H1 (cell line): Measurements from ENCODE around the gene MRI1. TPM values are rescaled to one million over a fixed set of nuclear protein-coding genes. Genes with fewer than 3 reads are reported as not detected.

Source experiments
- BRCA1 ChIP-seq: IDR thresholded peaks from 2 replicates; pipeline ENCODE4 v1.6.1; 2012; ENCODE audit warnings: low read depth, low read length, improper control_type of control experiment
- polyA plus RNA-seq, 7 experiments: library from polyadenylated mRNA; depleted of rRNA in 3 of 7; stranded (reverse) in 5 of 7; unstranded in 2 of 7; fragments of >200 nt in 5 of 7; fragments of 200-250 nt in 2 of 7; gene quantifications; 1 replicate in 5 of 7; 2 replicates in 1 of 7; 4 replicates in 1 of 7; pipeline versions ENCODE4 v1.2.1 to v1.2.3, GENCODE V29; 2011 to 2013; ENCODE audit warnings: missing spikeins in 2 of 7, mixed read lengths in 2 of 7
- total RNA-seq: library from RNA; stranded (reverse); fragmentation: NEBNext Ultra II Directional; extraction: Animal tissue kit (Norgen Biotek cat#: 25700); gene quantifications from 2 replicates; pipeline ENCODE4 v1.2.1, GENCODE V29; 2021
- TF ChIP-seq, protein P1 (sequence below): fragments of 300-600 bp; sonication (generic); IDR thresholded peaks from 2 replicates; pipeline ENCODE4 v1.7.1; 2012; ENCODE audit warnings: low read length, moderate library complexity, mild to moderate bottlenecking, inconsistent platforms; ENCODE audit not compliant: insufficient replicate concordance

Gene MRI1
- total and polyA plus RNA-seq, 2 of the 8 experiments (the other 6 are each of a cell fraction or from before 2014, with no cell fraction given): 24.5 to 29.5 TPM

DNA sequence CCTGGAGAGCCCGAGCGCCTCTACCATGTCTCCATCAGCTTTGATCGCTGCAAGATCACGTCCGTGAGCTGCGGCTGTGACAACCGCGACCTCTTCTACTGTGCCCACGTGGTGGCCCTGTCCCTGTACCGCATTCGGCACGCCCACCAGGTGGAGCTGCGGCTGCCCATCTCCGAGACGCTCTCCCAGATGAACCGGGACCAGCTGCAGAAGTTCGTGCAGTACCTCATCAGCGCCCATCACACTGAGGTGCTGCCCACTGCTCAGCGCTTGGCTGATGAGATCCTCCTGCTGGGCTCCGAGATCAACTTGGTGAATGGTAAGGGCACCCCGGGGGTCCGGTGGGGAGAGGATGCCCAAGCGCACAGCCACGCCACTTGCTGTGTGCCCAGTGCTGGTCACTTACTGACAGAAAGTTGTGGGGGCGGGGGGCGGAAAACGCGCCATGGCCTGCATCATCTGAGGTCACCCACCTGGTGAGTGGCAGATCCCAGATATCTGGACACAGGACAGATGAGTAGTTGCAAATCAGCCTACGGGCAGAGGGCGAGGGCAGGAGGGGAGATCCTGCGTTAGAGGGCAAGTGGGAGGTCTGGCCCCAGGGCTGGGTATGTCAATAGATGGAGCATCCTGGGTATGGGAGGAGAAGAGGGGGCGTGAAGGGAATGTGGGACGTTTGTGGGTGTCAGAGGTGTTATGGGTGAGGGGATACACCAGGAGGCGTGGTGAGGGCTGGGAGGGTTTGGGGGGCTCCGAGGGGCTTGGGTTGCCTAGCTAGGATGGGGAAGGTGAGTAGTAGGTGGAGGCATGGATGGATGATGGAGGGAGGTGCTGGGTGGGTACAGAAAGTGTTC lies 40.7 kb downstream of the MRI1 start (continued):
- TF ChIP-seq, protein P1, sequence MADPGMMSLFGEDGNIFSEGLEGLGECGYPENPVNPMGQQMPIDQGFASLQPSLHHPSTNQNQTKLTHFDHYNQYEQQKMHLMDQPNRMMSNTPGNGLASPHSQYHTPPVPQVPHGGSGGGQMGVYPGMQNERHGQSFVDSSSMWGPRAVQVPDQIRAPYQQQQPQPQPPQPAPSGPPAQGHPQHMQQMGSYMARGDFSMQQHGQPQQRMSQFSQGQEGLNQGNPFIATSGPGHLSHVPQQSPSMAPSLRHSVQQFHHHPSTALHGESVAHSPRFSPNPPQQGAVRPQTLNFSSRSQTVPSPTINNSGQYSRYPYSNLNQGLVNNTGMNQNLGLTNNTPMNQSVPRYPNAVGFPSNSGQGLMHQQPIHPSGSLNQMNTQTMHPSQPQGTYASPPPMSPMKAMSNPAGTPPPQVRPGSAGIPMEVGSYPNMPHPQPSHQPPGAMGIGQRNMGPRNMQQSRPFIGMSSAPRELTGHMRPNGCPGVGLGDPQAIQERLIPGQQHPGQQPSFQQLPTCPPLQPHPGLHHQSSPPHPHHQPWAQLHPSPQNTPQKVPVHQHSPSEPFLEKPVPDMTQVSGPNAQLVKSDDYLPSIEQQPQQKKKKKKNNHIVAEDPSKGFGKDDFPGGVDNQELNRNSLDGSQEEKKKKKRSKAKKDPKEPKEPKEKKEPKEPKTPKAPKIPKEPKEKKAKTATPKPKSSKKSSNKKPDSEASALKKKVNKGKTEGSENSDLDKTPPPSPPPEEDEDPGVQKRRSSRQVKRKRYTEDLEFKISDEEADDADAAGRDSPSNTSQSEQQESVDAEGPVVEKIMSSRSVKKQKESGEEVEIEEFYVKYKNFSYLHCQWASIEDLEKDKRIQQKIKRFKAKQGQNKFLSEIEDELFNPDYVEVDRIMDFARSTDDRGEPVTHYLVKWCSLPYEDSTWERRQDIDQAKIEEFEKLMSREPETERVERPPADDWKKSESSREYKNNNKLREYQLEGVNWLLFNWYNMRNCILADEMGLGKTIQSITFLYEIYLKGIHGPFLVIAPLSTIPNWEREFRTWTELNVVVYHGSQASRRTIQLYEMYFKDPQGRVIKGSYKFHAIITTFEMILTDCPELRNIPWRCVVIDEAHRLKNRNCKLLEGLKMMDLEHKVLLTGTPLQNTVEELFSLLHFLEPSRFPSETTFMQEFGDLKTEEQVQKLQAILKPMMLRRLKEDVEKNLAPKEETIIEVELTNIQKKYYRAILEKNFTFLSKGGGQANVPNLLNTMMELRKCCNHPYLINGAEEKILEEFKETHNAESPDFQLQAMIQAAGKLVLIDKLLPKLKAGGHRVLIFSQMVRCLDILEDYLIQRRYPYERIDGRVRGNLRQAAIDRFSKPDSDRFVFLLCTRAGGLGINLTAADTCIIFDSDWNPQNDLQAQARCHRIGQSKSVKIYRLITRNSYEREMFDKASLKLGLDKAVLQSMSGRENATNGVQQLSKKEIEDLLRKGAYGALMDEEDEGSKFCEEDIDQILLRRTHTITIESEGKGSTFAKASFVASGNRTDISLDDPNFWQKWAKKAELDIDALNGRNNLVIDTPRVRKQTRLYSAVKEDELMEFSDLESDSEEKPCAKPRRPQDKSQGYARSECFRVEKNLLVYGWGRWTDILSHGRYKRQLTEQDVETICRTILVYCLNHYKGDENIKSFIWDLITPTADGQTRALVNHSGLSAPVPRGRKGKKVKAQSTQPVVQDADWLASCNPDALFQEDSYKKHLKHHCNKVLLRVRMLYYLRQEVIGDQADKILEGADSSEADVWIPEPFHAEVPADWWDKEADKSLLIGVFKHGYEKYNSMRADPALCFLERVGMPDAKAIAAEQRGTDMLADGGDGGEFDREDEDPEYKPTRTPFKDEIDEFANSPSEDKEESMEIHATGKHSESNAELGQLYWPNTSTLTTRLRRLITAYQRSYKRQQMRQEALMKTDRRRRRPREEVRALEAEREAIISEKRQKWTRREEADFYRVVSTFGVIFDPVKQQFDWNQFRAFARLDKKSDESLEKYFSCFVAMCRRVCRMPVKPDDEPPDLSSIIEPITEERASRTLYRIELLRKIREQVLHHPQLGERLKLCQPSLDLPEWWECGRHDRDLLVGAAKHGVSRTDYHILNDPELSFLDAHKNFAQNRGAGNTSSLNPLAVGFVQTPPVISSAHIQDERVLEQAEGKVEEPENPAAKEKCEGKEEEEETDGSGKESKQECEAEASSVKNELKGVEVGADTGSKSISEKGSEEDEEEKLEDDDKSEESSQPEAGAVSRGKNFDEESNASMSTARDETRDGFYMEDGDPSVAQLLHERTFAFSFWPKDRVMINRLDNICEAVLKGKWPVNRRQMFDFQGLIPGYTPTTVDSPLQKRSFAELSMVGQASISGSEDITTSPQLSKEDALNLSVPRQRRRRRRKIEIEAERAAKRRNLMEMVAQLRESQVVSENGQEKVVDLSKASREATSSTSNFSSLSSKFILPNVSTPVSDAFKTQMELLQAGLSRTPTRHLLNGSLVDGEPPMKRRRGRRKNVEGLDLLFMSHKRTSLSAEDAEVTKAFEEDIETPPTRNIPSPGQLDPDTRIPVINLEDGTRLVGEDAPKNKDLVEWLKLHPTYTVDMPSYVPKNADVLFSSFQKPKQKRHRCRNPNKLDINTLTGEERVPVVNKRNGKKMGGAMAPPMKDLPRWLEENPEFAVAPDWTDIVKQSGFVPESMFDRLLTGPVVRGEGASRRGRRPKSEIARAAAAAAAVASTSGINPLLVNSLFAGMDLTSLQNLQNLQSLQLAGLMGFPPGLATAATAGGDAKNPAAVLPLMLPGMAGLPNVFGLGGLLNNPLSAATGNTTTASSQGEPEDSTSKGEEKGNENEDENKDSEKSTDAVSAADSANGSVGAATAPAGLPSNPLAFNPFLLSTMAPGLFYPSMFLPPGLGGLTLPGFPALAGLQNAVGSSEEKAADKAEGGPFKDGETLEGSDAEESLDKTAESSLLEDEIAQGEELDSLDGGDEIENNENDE: no peak
- TF ChIP-seq BRCA1: no peak
